Fibroblast of pulmonary artery (primary cell): ENCODE results near the gene CEACAM20.
"Not testable (repeated sequence)": the region's sequence is repeated elsewhere in the genome, so short reads cannot be mapped to it uniquely, and the experiment has no call there.

Source experiments
- DNase-seq: peaks from one replicate; pipeline ENCODE4 v3.0.0-alpha.2; 2010; ENCODE audit warnings: low read depth
- H3K4me3 ChIP-seq: replicated peaks from 2 replicates; pipeline ENCODE4 v1.5.1; 2011; ENCODE audit warnings: low read depth, mild to moderate bottlenecking, control low read depth, low read length, moderate library complexity
- CTCF ChIP-seq: IDR thresholded peaks from 2 replicates; pipeline ENCODE4 v1.5.1; 2011; ENCODE audit warnings: mild to moderate bottlenecking, control low read depth, low read length, inconsistent platforms; ENCODE audit errors: missing control alignments

Gene CEACAM20

GRCh38 chr19:44498988-44499387, 30.5 kb downstream of the CEACAM20 start:
- no peak for DNase-seq
- no peak for TF ChIP-seq CTCF
- H3K4me3 ChIP-seq: no peak overlapping the region

- DNase-seq: no peak
- no peak for TF ChIP-seq CTCF
- no peak overlapping the region for H3K4me3 ChIP-seq
These were observed 32.8 kb downstream of the CEACAM20 start for GRCh38 chr19:44496711-44497110.

GRCh38 chr19:44476559-44477408, 52.7 kb downstream of the CEACAM20 start:
- no peak overlapping the region for H3K4me3 ChIP-seq
- TF ChIP-seq CTCF: no peak
- DNase-seq: peak; percentile 37

- not testable (repeated sequence) for DNase-seq, H3K4me3 ChIP-seq
These were observed 60.7 kb downstream of the CEACAM20 start for GRCh38 chr19:44468730-44469129.

GRCh38 chr19:44462600-44463286, 66.7 kb downstream of the CEACAM20 start:
- DNase-seq, H3K4me3 ChIP-seq: not testable (repeated sequence)
